Hematopoietic multipotent progenitor cell treated with erythropoietin and hydrocortisone succinate and interleukin-3 and kit ligand, for 8 days (in vitro differentiated cells): ENCODE results near the gene UGT1A3.

Source experiments
- DNase-seq: peaks from one replicate; pipeline ENCODE4 v3.0.0-alpha.2; 2015

Gene UGT1A3

DNA sequence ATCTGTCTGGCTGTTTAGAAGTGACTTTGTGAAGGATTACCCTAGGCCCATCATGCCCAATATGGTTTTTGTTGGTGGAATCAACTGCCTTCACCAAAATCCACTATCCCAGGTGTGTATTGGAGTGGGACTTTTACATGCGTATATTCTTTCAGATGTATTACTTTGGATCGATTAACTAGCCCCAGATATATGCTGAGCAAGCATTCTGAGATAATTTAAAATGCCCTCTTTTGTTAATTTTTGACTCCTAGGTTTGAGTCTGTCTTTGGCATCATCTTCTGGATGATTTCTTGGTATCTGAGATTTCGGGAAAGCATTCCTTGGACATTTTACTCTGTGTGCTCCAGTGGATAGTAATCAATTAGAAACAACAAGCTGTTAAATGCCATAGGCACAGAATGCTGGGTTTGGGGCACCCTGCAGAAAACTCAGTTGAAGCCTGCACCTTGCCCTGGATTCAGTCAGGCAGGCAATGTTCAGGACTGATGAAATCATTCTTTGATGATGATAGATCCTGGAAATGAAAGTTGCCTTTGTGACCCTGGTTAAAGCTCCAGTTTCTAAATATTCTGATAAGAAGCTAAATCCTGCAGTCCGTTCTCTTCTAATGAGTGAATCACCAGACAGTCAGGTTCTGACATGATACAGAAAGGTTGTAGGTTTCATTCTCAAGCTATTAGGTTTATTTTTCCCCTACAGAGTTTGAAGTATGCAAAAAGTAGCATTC is 32.4 kb downstream of the UGT1A3 start:
- no peak for DNase-seq

DNA sequence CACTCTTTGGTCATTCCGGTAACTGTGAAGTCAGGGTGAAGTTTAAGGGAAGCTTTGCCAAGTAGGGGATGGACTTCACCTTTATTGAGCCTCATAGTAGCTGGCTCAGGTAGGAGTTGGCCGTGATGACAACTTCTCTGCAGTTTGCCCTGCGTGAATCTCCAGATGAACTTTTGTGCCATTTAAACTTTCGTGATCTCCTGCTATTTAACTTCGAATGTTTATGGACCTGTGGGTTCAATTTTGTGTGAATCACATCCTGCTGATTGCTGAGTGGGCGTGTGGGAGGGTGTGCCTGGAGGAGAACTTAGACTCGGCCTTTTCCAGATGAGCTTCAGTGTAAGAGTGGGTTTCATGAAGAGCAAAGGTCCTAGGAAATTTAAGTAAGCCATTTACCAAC is 35.4 kb downstream of the UGT1A3 start:
- no peak for DNase-seq

DNA sequence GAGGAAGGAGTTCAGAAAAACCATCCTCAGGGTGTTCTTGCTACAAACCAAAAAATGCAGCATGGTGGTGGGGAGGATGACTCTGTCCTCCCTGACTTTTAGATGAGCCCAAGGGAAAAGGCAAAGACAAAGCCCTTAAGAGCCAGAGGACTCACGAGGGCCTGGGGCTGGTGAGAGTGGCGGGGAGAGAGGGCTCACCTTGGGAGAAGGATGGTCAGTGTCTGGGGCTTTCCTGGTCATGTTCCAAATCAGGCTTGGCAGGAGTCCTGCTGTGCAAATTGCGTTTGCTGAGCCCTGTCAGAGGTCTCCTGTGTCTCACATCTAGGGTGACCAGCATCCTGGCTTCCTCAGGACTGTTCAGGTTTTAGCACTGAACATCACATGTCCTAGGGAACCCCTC is 35.9 kb downstream of the UGT1A3 start:
- DNase-seq, result no peak

DNA sequence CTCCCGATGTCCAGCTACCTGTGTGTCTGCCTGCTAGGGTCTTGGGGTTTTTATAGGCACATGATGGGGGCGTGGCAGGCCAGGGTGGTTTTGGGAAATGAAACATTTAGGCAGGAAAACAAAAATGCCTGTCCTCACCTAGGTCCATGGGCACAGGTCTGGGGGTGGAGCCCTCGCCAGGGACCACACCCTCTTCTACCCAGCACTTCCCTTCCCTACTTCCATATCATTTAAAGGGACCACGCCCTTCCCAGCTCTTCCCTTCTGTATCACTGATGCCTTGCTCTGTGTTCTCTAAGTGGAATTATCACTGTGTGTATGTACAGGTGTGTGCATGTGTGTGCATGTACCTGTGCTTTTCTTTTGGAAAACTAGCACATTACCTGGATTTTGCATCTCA is 37.6 kb downstream of the UGT1A3 start:
- no peak for DNase-seq

DNA sequence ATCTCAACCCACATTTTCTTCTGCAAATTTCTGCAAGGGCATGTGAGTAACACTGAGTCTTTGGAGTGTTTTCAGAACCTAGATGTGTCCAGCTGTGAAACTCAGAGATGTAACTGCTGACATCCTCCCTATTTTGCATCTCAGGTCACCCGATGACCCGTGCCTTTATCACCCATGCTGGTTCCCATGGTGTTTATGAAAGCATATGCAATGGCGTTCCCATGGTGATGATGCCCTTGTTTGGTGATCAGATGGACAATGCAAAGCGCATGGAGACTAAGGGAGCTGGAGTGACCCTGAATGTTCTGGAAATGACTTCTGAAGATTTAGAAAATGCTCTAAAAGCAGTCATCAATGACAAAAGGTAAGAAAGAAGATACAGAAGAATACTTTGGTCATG is 39.2 kb downstream of the UGT1A3 start:
- DNase-seq, result no peak

DNA sequence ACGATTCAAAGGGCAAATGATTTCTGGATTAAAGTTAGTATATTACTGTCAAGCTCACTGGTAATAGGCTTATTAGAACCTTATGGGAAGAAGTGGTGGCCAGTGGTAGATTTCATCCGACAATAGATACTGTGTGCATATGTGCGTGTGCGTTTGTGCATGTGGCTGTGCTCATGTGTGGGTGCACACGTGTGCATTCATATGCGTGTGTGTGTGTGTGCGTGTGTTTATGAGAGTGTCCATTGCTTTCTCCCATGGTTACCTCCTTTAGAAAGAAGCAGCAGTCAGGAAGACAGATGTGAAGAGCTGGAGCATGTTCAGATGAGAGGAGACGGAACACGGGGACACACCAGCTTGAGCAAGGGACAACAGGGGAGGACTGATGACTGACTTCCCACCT is 40.4 kb downstream of the UGT1A3 start:
- DNase-seq, result no peak

DNA sequence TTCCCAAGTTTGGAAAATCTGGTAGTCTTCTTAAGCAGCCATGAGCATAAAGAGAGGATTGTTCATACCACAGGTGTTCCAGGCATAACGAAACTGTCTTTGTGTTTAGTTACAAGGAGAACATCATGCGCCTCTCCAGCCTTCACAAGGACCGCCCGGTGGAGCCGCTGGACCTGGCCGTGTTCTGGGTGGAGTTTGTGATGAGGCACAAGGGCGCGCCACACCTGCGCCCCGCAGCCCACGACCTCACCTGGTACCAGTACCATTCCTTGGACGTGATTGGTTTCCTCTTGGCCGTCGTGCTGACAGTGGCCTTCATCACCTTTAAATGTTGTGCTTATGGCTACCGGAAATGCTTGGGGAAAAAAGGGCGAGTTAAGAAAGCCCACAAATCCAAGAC is 43.3 kb downstream of the UGT1A3 start:
- no peak for DNase-seq

DNA sequence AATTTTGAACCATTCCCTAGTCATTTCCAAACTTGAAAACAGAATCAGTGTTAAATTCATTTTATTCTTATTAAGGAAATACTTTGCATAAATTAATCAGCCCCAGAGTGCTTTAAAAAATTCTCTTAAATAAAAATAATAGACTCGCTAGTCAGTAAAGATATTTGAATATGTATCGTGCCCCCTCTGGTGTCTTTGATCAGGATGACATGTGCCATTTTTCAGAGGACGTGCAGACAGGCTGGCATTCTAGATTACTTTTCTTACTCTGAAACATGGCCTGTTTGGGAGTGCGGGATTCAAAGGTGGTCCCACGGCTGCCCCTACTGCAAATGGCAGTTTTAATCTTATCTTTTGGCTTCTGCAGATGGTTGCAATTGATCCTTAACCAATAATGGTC is 43.7 kb downstream of the UGT1A3 start:
- no peak for DNase-seq

DNA sequence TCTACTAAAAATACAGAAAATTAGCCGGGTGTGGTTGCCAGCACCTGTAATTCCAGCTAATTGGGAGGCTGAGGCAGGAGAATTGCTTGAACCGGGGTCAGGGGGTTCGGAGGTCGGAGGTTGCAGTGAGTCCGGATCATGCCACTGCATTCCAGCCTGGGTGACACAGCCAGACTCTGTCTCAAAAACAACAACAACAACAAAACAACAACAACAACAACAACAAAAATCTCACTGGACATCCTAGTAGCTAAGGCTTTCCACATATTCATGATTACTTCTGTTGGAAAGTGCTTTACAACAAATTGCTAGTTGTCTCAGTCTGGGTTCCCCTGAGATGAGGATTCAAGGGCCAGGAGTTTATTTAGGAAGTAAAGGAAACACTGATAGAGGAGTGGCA is 45.0 kb downstream of the UGT1A3 start:
- no peak for DNase-seq

DNA sequence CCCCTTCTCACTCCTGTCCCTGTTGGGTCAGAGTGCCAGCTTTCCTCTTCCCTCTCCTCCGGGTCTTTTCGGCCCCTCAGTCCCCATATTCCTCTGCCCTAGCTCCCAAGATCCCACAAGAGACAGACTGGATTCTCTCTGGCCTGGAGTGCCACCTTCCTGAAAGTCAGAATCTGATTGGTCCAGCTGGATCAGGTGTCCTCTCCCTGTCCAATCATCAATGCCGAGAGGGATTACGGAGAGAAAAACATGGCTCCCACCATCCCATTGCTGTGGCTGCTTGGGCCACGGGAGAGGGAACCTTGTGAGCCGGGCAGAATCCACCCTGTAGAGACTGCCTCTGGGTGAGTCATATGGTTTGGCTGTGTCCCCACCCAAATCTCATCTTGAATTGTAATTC is 46.6 kb downstream of the UGT1A3 start:
- DNase-seq, result no peak

DNA sequence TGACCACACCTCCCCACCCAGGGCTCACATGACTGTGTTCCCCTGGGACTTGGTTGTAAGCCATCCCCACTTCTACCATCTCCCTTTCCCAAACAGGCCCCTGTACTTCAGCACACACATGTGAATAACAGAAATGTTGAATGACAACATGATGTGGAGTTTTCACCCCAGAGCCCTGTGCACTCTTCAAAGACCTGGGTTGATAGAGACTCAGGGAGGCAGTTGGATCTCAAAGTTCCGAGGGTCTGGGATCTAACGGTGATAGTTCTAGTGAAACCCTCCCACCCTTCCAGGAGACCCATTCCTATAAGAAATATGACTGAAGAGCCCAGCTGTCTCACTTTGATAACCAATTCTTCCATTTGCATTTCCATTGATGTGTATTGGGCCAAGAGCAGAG is 49.2 kb downstream of the UGT1A3 start, which contains the start of gene MROH2A:
MROH2A (plus strand) TSS at position 301 of the 400 bp plus-strand sequence. CDS start 1,029 bp downstream, outside the sequence.
- no peak for DNase-seq

DNA sequence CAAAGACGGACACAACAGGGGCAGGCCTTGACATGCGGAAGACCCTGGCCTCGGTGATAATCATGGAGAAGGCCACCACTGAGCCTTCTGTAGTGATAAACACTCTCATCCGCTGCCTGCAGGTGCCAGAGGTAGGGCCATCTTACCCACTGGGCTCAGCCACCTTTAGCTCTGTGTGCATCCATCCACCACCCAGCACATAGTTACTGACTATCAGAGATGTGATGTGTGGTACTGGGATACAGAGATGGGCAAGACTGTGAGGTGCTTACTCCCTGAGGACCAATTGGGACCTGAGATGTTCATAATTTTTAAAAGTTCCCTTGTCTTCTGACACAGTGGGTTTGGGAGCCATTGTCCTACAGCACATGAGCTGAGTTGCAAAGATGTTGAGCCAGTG is 50.9 kb downstream of the UGT1A3 start:
- no peak for DNase-seq

DNA sequence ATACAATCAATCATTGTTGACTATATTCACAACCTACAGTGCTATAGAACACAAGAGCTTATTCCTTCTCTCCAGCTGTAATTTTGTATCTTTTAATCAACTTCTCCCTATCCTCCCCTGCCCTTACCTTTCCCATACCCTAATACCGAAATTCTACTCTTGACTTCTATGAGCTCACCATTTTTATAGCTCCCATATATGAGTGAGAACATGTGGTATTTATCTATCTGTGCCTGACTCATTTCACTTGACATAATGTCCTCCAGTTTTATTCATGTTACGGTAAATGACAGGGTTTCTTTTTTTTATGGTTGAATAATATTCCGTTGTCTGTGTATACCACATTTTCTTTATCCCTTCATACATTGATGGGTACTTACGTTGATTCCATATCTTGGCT is 51.9 kb downstream of the UGT1A3 start:
- no peak for DNase-seq

DNA sequence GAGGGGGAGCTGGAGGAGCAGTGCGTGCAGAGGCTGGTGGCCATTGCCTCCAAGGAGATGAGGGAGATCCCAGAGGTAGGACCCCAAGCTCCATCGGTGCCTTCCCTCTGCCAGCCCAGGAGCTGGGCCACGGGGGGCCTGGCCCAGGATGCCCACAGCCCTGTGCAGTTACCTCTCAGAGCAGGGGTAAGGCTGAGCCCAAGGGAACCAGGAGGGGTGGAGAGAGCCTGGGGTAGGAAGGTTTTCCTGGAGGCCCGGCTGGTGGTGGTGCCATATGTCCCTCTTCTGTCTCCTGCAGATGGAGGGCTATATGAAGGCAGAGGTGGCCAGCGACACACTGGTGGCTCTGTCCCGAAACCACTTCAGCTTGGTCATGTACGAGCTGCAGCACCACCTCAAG is 60.7 kb downstream of the UGT1A3 start:
- DNase-seq, result no peak

DNA sequence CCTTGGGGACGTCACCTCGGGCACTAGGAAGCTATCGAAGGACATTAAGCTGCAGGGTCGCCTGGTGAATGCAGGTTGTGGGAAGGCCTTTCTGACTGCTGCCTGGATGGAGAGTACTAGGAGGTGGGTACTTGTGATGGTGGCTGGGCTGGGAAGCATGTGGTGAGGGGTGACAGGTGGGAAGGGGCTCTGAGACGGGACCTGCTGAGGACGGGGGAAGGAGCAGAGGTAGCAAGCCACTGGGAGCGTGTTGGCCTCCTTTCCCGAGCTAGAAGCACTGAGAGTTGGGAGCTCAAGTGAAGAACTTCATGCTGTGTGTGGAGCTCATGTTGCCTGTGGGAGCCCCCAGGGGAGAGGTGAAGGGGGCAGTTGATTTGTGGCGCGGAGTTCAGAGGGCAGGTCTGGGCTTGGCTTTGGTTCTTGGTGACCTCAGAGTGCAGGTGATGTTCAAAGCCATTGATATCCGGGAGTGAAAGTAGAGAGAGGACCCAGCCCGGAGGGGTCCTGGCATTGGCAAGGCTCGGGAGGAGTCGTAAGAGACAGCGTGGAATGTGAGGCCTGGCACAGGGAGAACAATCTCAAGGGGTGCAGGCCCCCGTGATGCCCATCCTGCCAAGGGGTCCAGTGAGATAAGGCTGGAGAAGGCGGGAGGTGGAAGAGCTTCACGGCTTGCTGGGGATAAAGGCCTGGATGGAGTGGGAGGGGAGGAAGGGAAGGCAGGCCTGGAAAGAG is 62.5 kb downstream of the UGT1A3 start:
- no peak for DNase-seq

DNA sequence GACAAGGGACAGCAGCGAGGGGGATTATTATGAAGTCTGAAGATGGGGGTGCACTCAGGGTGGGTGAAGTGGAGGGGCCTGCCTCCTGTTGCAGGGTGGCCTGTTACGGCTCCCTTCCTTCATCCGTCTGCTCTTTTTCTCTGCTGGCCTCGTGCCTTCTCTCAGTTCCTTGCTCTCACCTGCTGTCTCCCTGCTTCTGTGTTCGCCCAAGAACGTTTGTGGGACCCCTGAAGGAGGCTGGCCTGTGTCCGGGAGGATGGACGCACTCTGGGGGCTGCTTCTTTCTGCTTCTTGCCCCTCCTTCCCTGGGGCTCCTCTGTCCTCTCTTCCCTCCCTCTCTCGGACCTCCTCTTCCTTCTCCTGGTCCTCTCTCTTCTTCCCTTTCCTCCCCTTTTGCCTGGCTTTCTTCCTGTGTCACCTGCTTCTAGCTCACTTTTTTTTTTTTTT is 63.1 kb downstream of the UGT1A3 start:
- DNase-seq, result no peak

DNA sequence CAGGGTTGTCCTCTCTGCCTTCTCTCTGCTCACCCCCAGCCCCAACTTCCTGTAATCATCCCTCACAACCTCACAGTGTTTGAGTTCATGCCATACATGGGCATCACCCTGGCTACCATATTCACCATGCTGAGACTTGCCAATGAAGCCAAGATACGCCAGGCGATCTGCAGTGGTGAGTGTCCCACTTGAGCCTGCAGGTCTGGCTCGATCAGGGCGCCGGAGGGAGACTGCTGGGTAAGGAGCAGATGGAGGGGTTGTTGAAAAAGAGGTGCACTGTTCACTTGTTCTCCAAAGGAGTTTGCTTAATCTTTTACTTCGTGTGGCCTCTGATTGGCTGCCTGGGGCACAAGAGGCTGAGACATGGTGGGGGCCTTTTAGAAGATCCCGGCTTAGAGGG is 63.9 kb downstream of the UGT1A3 start:
- no peak for DNase-seq

DNA sequence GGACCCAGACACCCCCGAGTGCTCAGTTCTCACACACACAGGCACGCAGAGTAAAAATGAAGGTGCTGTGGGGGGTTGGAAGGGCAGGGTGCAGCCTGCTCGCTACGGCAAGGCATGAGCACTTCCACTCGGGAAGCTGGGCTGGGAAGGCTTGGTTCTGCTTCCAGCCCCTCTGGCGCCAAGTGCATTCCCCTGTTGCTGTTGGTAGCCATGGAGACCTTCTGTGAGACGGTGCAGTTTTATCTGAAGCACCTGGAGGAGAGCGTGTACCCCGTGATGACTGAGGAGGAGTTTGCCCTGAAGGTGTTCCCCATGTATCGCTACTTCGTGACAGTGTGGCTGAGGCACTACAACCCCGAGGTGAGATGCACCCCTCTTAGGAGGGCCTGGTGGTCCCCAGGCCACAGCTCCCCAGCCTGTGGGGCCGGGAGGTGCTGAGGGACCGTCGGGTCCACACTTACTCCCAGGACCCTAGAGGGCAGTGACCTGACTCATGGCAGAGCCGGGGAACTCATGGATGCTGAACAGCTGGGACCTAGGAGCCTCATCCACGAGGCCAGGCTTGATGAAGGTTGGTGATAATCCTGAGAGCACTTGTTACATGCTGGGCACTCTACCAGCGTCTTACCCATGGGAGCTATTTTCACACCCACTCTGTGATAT is 64.8 kb downstream of the UGT1A3 start:
- DNase-seq, result no peak

DNA sequence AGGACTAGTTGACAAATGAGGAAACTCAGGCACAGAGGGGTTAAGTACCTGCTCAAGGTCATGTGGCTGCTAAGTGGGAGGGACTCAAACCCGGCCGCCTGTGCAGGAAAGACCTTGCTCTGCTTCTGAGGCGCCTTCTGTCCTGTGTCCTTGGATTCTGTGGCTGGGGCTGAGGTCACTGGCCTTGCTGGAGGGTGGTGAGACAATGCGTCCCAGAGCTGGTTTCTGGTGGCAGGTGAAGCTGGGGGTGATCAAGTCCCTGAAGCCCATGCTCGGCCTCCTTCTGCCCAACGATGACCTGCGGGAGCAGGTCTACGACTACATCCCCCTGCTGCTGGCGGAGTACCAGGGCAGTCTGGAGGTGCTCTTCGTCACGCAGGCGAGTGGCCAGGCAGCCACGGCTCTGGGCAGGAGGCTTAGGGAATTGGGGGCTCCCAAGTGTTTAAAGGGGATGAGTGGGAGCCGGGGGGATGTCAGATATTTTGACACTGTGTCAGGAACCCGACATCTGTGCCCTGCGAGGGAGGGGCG is 65.4 kb downstream of the UGT1A3 start:
- no peak for DNase-seq

DNA sequence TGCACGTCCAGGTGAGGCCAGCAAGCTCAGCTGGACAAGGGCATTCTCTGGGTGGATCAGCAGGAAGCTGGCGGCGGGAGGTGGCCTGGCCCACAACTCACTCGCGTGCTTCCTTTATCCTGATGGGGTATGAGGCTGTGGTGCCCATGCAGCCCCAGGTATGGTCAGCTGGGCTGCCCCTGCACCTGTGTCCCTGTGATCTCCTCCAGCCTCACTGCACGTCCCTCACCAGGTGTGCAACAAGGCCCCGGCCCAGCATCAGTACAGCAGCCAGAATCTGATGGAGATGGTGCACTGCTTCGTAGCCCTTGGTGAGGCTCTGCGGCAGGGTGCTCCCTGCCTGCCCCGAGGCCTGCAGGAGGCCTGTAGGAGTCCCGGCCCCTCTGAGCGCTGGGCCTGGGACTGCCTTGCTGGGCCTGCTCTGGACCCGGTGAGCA is 66.9 kb downstream of the UGT1A3 start:
- no peak for DNase-seq

DNA sequence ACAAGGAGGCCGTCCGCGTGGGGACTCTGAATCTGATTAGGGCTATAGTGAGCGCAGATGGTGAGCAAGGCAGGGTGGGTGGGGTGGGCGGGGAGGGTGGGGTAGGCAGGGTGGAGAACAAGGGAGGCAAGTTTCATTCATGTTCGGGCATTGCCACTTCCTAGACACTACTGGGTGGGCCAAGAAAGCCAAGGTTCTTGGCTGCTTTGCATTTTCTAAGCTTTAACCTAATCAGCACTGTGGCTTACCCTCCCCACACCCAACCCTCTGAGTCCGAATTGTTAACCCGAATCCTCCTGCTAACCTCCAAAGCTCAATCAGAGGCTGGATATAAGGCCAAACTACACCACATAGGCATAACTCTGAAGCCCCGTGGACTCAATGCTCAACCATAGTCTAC is 67.4 kb downstream of the UGT1A3 start:
- DNase-seq, result peak; percentile 20

DNA sequence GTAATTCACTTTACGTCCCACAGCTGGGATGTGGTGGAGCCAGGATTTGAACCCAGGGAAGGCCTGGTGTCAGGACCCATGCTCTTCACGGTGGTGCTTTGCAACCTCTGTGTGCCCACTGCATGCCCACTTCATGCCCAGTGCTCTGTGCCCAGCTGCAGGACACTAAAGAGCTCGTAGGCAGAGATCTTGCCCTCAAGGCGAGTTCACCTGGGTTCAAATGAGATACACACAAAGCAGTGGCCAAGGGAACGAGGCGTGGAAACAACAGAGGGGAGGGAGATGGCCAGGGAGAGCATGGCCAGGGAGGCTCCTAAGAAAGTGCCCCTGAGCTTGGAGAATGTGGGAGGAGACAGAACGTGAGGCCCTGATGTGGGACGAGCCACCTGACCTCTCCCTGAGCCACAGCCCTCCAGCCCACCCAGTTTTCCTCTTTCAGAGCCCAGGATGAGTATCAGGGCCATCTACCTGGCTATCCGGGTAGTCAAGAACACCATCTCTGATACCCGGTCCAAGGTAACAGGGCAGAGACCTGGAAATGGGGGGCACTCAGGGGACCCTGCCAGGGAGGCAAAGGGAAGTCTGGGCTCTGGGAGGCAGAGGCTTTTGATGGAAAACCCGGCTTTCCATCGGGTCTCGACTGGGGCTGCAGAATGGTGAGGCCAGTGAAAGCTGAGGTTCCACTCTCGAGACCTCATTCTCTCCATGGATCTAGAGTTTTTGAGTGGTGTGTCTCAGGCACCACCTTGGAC is 69.7 kb downstream of the UGT1A3 start:
- DNase-seq, result no peak

DNA sequence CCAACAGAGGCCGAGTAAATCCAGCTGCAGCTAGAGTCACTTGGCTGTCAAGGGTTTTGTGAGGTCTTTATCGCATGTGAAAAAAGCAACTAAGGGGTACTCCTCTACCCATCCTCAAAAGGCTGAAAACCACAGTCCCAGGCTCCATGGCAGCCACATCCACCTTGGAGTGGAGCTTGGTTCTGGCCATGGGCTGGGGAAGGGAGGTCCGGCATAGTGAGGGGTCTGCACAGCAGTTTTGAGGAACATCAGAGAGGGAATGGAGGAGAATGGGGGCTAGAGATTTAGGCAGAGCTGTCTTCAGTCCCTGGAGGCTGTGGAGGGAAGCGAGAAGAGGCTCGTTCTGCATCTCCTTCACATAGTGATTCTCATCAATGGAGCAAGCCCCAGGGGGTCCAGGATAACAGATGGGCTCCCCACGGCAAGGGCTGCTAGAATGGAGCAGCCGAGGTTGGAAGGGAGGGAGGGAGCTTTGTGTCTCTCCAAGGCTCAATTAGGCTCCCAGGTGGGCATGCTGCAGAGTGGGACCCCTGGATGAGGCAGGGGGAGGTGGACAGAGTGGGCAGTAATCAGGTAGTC is 70.3 kb downstream of the UGT1A3 start:
- no peak for DNase-seq
